Iris pigment epithelial cell (primary cell): ENCODE results near the gene TRIM6.
"Not testable (repeated sequence)": the region's sequence is repeated elsewhere in the genome, so short reads cannot be mapped to it uniquely, and the experiment has no call there.

Experiments used
- DNase-seq: peaks from one replicate; pipeline ENCODE4 v3.0.0-alpha.2; 2011; ENCODE audit warnings: low read depth

Gene TRIM6, protein sequence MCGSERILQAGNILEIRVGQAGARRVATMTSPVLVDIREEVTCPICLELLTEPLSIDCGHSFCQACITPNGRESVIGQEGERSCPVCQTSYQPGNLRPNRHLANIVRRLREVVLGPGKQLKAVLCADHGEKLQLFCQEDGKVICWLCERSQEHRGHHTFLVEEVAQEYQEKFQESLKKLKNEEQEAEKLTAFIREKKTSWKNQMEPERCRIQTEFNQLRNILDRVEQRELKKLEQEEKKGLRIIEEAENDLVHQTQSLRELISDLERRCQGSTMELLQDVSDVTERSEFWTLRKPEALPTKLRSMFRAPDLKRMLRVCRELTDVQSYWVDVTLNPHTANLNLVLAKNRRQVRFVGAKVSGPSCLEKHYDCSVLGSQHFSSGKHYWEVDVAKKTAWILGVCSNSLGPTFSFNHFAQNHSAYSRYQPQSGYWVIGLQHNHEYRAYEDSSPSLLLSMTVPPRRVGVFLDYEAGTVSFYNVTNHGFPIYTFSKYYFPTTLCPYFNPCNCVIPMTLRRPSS

DNA sequence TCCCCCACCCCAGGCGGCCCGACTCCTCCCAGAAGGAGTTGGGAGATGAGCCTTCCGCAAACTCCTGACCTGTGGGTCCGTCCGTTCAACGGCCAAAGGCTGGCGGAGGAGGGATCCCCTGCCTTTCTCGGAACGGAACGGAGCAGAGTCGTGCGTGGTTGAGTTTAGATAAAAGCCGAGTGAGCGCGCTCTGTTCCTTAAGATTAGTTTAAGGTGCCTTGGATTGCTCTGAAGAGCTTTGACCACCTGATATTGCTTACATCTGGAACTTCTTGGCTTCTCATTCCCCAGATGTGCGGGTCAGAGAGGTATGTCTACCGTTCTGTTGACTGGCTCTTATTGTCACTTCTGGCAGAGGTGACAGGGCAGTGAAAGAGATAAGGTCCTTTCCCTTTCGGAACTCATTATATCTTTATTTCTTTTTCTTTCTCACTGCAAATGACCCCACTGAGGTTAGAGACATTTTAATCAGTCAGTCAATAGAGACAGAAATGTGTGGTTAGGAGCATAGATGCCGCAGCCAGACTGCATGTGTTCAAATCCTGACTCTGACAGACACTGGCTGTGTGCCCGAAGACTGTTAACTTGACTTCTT, at the start of gene TRIM6:
Gene TRIM6 (plus strand): TSS at position 31 of the 595 bp plus-strand sequence. CDS start 261 bp downstream, at position 292.
- peak; percentile 63 for DNase-seq

GRCh38 chr11:5547982-5548381, 48.5 kb upstream of the TRIM6 start:
- no peak for DNase-seq

DNA sequence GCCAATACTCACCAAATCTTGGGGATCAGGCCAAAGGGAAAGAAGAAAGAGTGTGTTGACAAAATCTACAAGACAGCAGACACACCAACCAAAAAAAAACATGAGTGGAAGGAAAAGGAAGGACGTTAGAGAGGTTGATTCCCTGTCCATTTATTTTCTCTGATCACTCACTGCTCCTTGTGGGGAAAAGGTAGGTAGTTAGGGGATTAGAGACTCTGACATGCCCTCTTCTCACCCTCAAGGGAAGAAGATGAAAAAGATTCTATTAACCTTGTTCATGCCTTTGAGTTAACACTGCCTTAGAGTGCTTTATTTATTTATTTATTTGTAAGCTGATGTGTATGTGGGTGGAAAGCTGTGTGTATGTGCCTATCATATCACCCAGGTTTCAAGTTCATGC, 48.0 kb upstream of the TRIM6 start, which contains the start of gene OR52H1:
Gene OR52H1 (minus strand): TSS at position 101 of the 400 bp plus-strand sequence. CDS start 3,035 bp downstream, outside the sequence.
- no peak for DNase-seq

GRCh38 chr11:5550440-5551095, 45.9 kb upstream of the TRIM6 start:
- DNase-seq: peak; percentile 83

GRCh38 chr11:5553343-5553742, 43.1 kb upstream of the TRIM6 start:
- no peak for DNase-seq

DNA sequence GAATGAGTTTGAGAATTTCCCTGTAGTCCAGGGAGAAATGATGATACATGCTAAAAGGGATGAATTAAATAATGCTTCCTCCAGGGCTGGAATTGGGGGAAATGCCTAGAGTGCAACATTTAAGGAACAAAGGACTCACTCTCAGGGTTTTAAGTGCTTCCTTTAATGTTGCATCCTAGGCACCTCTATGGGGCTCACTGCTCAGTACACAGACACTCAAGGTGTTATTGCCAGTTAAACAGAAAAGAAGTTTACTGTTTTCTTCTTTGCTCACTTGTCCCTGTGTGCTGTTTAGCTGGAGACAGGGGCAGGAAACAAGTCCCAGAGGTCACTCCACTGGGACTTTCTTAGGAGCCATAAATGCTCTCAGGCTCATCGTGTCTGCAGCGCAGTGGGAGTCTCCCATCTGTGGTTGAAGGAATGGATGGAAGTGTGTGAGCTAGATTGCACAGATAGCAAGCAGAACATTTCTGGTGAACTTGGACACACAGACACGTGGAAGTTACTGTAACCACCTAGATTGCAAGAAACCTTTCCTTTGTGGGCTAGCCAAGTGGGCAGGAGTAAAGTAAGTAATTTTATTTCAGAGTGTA, 39.7 kb upstream of the TRIM6 start:
- DNase-seq: no peak

GRCh38 chr11:5557751-5558150, 38.7 kb upstream of the TRIM6 start:
- DNase-seq: no peak

DNA sequence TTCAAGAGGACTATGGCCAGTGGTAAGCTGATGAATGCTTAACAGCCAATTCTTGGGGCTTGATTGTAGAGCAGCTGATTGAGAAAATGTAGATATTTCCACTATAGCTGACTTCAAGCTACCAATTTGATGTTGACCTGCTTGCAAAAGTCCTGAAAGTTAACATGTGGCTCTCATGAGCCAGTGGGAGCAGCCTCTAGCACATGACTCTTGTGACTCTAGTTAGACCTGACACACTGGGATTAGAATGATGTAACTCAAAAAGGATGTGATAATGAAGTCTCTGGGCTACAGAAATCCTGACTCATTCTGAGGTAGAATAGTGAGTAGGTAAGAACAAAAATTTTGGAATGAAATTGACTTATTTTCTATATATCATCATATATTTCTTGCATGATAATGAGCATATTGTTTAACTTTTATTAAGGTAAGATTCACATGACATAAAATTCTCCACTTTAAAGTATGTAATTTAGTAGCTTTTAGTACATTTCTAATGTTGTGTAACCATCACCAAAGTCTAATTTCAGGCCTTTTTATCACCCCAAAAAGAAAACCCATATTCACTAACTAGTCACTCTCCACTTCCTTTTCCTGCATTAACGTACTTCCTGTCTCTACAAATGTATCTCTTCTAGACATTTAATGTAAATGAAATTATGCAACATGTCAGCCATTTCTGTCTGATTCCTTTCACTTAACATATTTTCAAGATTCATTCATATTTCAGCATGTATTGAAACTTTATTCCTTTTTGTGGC, 32.0 kb upstream of the TRIM6 start:
- peak; percentile 15 for DNase-seq

GRCh38 chr11:5574654-5575053, 21.8 kb upstream of the TRIM6 start:
- no peak for DNase-seq

DNA sequence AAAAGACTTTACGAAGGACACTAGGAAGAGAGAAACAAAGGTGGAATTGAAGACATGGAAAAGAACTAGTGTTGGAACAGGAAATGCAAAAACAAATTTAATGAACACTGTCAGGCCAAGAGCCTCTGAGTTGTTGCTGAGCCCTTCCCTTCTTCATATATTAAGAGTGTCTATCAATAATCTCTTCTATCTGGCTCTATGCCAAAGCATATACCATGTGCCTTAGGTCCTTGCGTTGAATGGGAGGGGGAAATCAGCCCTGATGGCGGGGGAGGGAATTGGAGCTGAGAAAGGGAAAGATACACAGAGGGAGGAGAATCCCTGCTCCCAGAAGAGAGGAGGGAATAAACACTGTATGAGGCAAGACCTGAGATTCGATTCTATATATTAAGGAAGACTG, 21.3 kb upstream of the TRIM6 start:
- DNase-seq: no peak

DNA sequence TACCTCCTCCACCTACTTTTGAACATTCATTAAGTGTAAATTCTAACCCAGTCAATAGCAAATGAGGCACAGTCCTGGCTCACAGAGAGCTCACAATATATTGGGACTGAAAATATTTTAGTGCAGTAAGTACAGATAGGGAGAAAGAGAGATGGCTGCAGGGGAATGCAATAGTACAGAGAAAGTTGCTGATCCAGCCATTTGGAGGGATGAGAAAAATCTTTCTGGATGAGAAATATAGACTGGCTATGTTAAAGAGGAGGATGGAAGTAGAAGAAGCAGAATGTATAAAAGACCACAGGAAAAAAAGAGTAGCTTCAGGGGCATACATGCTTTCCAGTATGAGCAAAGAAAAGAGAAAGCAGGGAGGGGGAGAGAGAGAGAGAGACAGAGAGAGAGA, 19.3 kb upstream of the TRIM6 start:
- DNase-seq: no peak

DNA sequence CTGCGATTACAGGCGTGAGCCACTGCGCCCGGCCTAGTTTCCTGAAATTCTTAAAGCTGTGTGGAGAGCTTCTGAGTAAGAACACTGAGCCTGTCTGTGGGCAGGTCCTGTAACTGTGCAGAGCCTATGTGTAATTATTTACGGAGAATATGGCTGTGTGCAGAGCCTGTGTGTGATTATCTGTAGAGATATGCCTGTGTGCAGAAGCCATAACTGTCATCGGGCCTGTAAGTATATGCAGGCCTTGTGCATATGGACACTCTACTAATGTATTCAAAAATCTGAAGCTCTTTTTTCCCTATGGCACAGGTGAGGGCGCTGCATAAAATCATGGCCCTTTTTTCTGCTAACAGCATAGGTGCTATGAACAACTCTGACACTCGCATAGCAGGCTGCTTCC, 15.9 kb upstream of the TRIM6 start, which contains the start of gene OR52B6:
Gene OR52B6 (plus strand): TSS at position 301 of the 400 bp plus-strand sequence. CDS start 0 bp downstream, at position 301.
- no peak for DNase-seq

DNA sequence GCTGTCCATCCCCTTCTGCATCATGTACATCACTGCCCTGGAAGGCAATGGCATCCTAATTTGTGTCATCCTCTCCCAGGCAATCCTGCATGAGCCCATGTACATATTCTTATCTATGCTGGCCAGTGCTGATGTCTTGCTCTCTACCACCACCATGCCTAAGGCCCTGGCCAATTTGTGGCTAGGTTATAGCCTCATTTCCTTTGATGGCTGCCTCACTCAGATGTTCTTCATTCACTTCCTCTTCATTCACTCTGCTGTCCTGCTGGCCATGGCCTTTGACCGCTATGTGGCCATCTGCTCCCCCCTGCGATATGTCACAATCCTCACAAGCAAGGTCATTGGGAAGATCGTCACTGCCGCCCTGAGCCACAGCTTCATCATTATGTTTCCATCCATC, 15.4 kb upstream of the TRIM6 start:
- no peak for DNase-seq

- DNase-seq: not testable (repeated sequence)
Observed at GRCh38 chr11:5584458-5584857, 12.0 kb upstream of the TRIM6 start.

DNA sequence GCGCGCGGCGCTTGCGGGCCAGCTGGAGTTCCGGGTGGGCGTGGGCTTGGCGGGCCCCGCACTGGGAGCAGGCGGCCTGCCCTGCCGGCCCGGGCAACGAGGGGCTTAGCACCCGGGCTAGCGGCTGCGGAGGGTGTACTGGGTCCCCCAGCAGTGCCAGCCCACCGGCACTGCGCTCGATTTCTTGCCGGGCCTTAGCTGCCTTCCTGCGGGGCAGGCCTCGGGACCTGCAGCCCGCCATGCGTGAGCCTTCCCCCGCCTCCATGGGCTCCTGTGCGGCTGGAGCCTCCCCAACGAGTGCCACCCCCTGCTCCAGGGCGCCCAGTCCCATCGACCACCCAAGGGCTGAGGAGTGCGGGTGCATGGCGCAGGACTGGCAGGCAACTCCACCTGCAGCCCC, 6.5 kb upstream of the TRIM6 start:
- DNase-seq: not testable (repeated sequence)

- no peak for DNase-seq
Observed at GRCh38 chr11:5591613-5592012, 4.8 kb upstream of the TRIM6 start.

DNA sequence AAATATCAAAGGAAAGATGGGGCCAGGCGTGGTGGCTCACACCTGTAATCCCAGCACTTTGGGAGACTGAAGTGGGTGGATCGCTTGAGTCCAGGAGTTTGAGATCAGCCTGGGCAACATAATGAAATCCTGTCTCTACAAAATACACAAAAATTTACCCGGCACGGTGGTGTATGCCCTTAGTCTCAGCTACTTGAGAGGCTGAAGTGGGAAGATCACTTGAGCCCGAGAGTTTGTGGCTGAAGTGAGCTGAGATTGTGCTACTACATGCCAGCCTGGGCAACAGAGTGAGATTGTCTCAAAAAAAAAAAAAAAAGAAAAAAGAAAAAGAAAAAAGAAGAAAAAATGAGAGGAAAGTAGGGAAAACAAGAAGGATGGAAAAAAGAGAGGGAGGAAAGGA, 3.8 kb upstream of the TRIM6 start:
- DNase-seq: no peak

DNA sequence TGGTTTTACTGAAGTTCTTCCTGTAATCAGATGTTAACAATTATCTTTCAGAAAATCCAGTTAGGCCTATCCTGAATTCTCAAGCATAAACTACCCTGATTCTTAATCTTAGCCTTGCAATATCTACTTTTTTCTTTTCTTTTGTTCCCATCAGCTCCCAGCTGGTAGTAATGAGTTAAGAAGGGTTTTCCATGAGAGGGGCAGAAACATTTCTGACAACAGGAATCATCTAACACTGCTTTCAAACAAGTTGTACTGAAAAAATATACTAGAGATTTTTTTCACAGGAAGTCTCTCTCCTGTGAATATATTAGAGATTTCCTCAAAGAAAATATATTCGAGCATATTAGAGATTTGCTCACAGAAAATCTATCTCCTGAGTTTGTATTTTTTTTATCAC, 3.3 kb upstream of the TRIM6 start:
- DNase-seq: no peak

- DNase-seq: no peak
Observed at GRCh38 chr11:5597953-5598352, 1.5 kb downstream of the TRIM6 start.

GRCh38 chr11:5600374-5600851, 4.0 kb downstream of the TRIM6 start:
- DNase-seq: peak; percentile 94

DNA sequence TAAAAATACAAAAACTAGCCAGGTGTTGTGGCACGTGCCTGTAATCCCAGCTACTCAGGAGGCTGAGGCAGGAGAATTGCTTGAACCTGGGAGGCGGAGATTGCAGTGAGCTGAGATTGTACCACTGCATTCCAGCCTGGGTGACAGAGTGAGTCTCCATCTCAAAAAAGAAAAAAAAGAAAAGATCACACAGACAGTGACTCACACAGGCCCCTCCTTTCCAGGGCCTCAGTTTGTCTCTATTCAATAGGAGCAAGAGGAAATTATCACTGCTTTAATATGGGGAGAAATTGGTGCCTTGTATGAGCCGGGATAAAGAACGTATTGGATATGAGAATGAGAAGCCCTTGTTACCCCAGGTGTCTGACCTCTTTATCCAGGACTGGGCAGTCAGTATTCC, 6.4 kb downstream of the TRIM6 start:
- peak; percentile 38 for DNase-seq
